Transverse colon (tissue), 4 donors: ENCODE results near the gene MEX3C. TPM values are rescaled to one million over a fixed set of nuclear protein-coding genes. Genes with fewer than 3 reads are reported as not detected.
A peak's percentile ranks its signal among the peaks of the same experiment; 100 is the strongest.

Experiments used
- DNase-seq: peaks from one replicate; pipeline ENCODE4 v3.0.0-alpha.2; 2019
- H3K27ac ChIP-seq, 4 donors: fragments of 200-600 bp; sonication (generic); 2 replicates each; pipeline ENCODE4 v1.5.1; 2016 to 2018; ENCODE audit warnings: inconsistent platforms in 4 of 4
- H3K27me3 ChIP-seq: fragments of 200-600 bp; sonication (generic); 2 replicates; pipeline ENCODE4 v1.5.1; 2017; ENCODE audit warnings: inconsistent platforms
- H3K36me3 ChIP-seq, 4 donors: fragments of 200-600 bp; sonication (generic); 2 replicates each; pipeline ENCODE4 v1.5.1; 2017 to 2019; ENCODE audit warnings: inconsistent platforms in 4 of 4
- H3K4me1 ChIP-seq, 4 donors: fragments of 200-600 bp; sonication (generic); 2 replicates each; pipeline ENCODE4 v1.5.1; 2017 to 2020; ENCODE audit warnings: inconsistent platforms in 4 of 4
- H3K4me3 ChIP-seq, 4 donors: fragments of 200-600 bp; sonication (generic); 1 replicate in 1 of 4; 2 replicates in 3 of 4; pipeline versions ENCODE4 v1.5.1 to v1.6.1; 2017 to 2019; ENCODE audit warnings: inconsistent platforms in 4 of 4
- H3K9me3 ChIP-seq, 2 donors: fragments of 200-600 bp; sonication (generic); 2 replicates each; pipeline ENCODE4 v1.5.1; 2017 to 2019; ENCODE audit warnings: inconsistent platforms in 2 of 2
- CTCF ChIP-seq, 5 experiments: fragments of 200-600 bp in 3 of 5; fragments of 450-650 bp in 2 of 5; sonication (generic) in 3 of 5; IDR thresholded peaks; 1 replicate in 2 of 5; 2 replicates in 3 of 5; pipeline ENCODE4 v1.5.1; 2016 to 2017; ENCODE audit warnings: antibody characterized with exemption in 5 of 5, inconsistent platforms in 3 of 5, mild to moderate bottlenecking in 2 of 5, moderate library complexity in 1 of 5
- EP300 ChIP-seq: sonication (generic); formaldehyde crosslinking; IDR thresholded peaks from one replicate; pipeline ENCODE4 v1.6.1; 2017; ENCODE audit warnings: antibody characterized with exemption, low read depth
- POLR2A ChIP-seq: fragments of 450-650 bp; IDR thresholded peaks from one replicate; pipeline ENCODE4 v1.6.1; 2016; ENCODE audit warnings: antibody characterized with exemption, mild to moderate bottlenecking, moderate library complexity
- POLR2AphosphoS5 ChIP-seq, 3 donors: sonication (generic); formaldehyde crosslinking; IDR thresholded peaks; one replicate each; pipeline ENCODE4 v1.6.1; 2016; ENCODE audit warnings: antibody characterized with exemption in 3 of 3
- WGBS, 2 donors: methylation state at CpG; one replicate each; pipeline ENCODE4 v1.1.5; 2018; ENCODE audit warnings: low coverage in 1 of 2; 5-methylcytosine and 5-hydroxymethylcytosine counted together
- in situ Hi-C, 4 donors: fragments of 200-750 bp; cut with MboI; loops; one replicate each; pipeline versions ENCODE4 v1.15.0 to v1.15.1; 2017; ENCODE audit warnings: low sequenced_read_pairs in 3 of 4, low pct_ligation_motif_present in 1 of 4, low pct_unique_long_range_greater_than_20kb in 1 of 4
- intact Hi-C: fragments of 100-400 bp; cut with DNase I; formaldehyde crosslinking; loops from one replicate; pipeline ENCODE4 v1.15.1; 2023; ENCODE audit warnings: low total_unique reads
- total RNA-seq, 4 donors: library from RNA; depleted of rRNA; stranded (reverse); fragments of >200 nt; gene quantifications; one replicate each; pipeline ENCODE4 v1.1.0, GENCODE V29; 2016

Gene MEX3C
- total RNA-seq, 4 donors from 2014 or later = 11.3 to 27.8 (median 24.2) TPM

GRCh38 chr18:51196118-51196810, 1.2 kb downstream of the MEX3C start:
- intact Hi-C loops (no loop called here), in situ Hi-C loops (no loop called here)
- peak overlapping the region; percentile 61 to 99 (median 98) for H3K4me3 ChIP-seq
- no peaks in the 10 kb centered on the region for H3K27me3 ChIP-seq
- TF ChIP-seq CTCF (IDR thresholded peaks at IDR 0.05) = peak in 1 of 5 experiments; percentile 17
- no peak for TF ChIP-seq EP300
- H3K27ac ChIP-seq = peak overlapping the region; percentile 98 to 99 (median 99)
- peak; percentile 53 for DNase-seq
- H3K4me1 ChIP-seq = peaks cover 23 to 48% (median 30%) of the 10 kb centered on the region in 4 donors
- no peaks in the 10 kb centered on the region for H3K36me3 ChIP-seq
- 0 to 1% methylated on average over 13 to 59 of the region's 67 CpGs for WGBS, 2 donors
- no peaks in the 10 kb centered on the region for H3K9me3 ChIP-seq

- H3K36me3 ChIP-seq = no peaks in the 10 kb centered on the region
- 0 to 1% methylated on average over 3 to 13 of the region's 13 CpGs for WGBS, 2 donors
- no peaks in the 10 kb centered on the region for H3K9me3 ChIP-seq
- peak overlapping the region; percentile 61 to 99 (median 98) for H3K4me3 ChIP-seq
- in situ Hi-C loops (no loop called here), intact Hi-C loops (no loop called here)
- H3K27ac ChIP-seq = peak overlapping the region; percentile 98 to 99 (median 99)
- H3K27me3 ChIP-seq = no peaks in the 10 kb centered on the region
- H3K4me1 ChIP-seq = peaks cover 23 to 55% (median 37%) of the 10 kb centered on the region in 4 donors
- TF ChIP-seq POLR2A (no peak), POLR2AphosphoS5 (IDR thresholded peaks at IDR 0.05) (peak in 2 of 3 donors; percentile 20 to 48)
- peak; percentile 29 for DNase-seq
These were observed 1.9 kb downstream of the MEX3C start for GRCh38 chr18:51195451-51196117.

GRCh38 chr18:51195086-51195450, 2.4 kb downstream of the MEX3C start:
- H3K9me3 ChIP-seq = no peaks in the 10 kb centered on the region
- 13 to 20% methylated on average over 3 of the region's 3 CpGs for WGBS, 2 donors
- no peak for DNase-seq
- H3K27ac ChIP-seq = peak overlapping the region; percentile 98 to 99 (median 99)
- peak overlapping the region in 3 of 4 donors; percentile 97 to 99 (median 99) for H3K4me3 ChIP-seq
- no peaks in the 10 kb centered on the region for H3K27me3 ChIP-seq
- TF ChIP-seq CTCF (IDR thresholded peaks at IDR 0.05) = no peak
- TF ChIP-seq POLR2A = no peak
- no peak for TF ChIP-seq POLR2AphosphoS5 (IDR thresholded peaks at IDR 0.05)
- TF ChIP-seq EP300 = no peak
- intact Hi-C loops = no loop called here
- in situ Hi-C loops = no loop called here
- H3K36me3 ChIP-seq = no peaks in the 10 kb centered on the region
- H3K4me1 ChIP-seq = peaks cover 23 to 60% (median 41%) of the 10 kb centered on the region in 4 donors

GRCh38 chr18:51194604-51195003, 2.9 kb downstream of the MEX3C start:
- peaks cover 23 to 64% (median 42%) of the 10 kb centered on the region in 4 donors for H3K4me1 ChIP-seq
- TF ChIP-seq CTCF (IDR thresholded peaks at IDR 0.05) (no peak), POLR2A (no peak), EP300 (no peak), POLR2AphosphoS5 (IDR thresholded peaks at IDR 0.05) (no peak)
- WGBS, 2 donors = 22 to 33% methylated on average over 3 of the region's 3 CpGs
- no peaks in the 10 kb centered on the region for H3K36me3 ChIP-seq
- H3K4me3 ChIP-seq = peak overlapping the region in 1 of 4 donors; percentile 99
- intact Hi-C loops (no loop called here), in situ Hi-C loops (no loop called here)
- H3K9me3 ChIP-seq = no peaks in the 10 kb centered on the region
- no peak for DNase-seq
- H3K27me3 ChIP-seq = no peaks in the 10 kb centered on the region
- H3K27ac ChIP-seq = peak overlapping the region; percentile 98 to 99 (median 99)
